ENCODE data around the gene PCGF2.

PCGF2 gene

GRCh38 chr17:38729886-38730525, 18.1 kb downstream of the PCGF2 start, which contains the start of gene CISD3:
TSS of gene CISD3 (plus strand) at chr17:38730341. CDS start at chr17:38730359, 18 bp downstream.
- peak; percentile 76 for ATAC-seq
- TF ChIP-seq ZC3H10 (CRISPR knock-in tag; IDR thresholded peaks at IDR 0.05) = peak; percentile 58; the same call in 1 of the 2 replicates
- no peak for TF ChIP-seq ISL1 (CRISPR knock-in tag; IDR thresholded peaks at IDR 0.05)
- no peak for TF ChIP-seq ZNF70 (CRISPR knock-in tag; IDR thresholded peaks at IDR 0.05)
- no peak for TF ChIP-seq CREB5 (CRISPR knock-in tag; IDR thresholded peaks at IDR 0.05; ENCODE audit: low read depth)
- peak; percentile 80; the same call in 1 of the 2 replicates for TF ChIP-seq GLIS3 (CRISPR knock-in tag; IDR thresholded peaks at IDR 0.05)
- no peak for TF ChIP-seq BACH2 (CRISPR knock-in tag; IDR thresholded peaks at IDR 0.05; ENCODE audit: borderline replicate concordance)
- peak; percentile 67; the same call in 1 of the 2 replicates for TF ChIP-seq TSHZ2 (CRISPR knock-in tag; IDR thresholded peaks at IDR 0.05)
- no peak for TF ChIP-seq POU6F1 (CRISPR knock-in tag; IDR thresholded peaks at IDR 0.05; ENCODE audit: borderline replicate concordance, low read depth)
- no peak for TF ChIP-seq CSDC2 (CRISPR knock-in tag; IDR thresholded peaks at IDR 0.05)
- TF ChIP-seq OSR1 (CRISPR knock-in tag; IDR thresholded peaks at IDR 0.05) = no peak
- TF ChIP-seq ESRRG (CRISPR knock-in tag; IDR thresholded peaks at IDR 0.05) = no peak
- no peak for TF ChIP-seq PPARA (CRISPR knock-in tag; IDR thresholded peaks at IDR 0.05; ENCODE audit: borderline replicate concordance)
- TF ChIP-seq TOX (CRISPR knock-in tag; IDR thresholded peaks at IDR 0.05; ENCODE audit: borderline replicate concordance) = no peak
- no peak for TF ChIP-seq ZFP30 (CRISPR knock-in tag; IDR thresholded peaks at IDR 0.05)
- no peak for TF ChIP-seq ZNF8 (CRISPR knock-in tag; IDR thresholded peaks at IDR 0.05)
- TF ChIP-seq SNAI2 (CRISPR knock-in tag; IDR thresholded peaks at IDR 0.05) = no peak
- no peak for TF ChIP-seq ARNTL (CRISPR knock-in tag; IDR thresholded peaks at IDR 0.05; ENCODE audit: borderline replicate concordance, low read depth)
- no peak for TF ChIP-seq TCF4 (CRISPR knock-in tag; IDR thresholded peaks at IDR 0.05; ENCODE audit: borderline replicate concordance)
- no peak for TF ChIP-seq PATZ1 (CRISPR knock-in tag; IDR thresholded peaks at IDR 0.05; ENCODE audit: borderline replicate concordance)
- TF ChIP-seq RARB (CRISPR knock-in tag; IDR thresholded peaks at IDR 0.05) = no peak
- TF ChIP-seq ZFP3 (CRISPR knock-in tag; IDR thresholded peaks at IDR 0.05) = 0 out of 2 replicates have a peak, but pooled peaks have one; percentile 41

- no peak for ATAC-seq
- TF ChIP-seq SNAI2 (CRISPR knock-in tag; IDR thresholded peaks at IDR 0.05) (no peak), ZFP3 (CRISPR knock-in tag; IDR thresholded peaks at IDR 0.05) (no peak), PATZ1 (CRISPR knock-in tag; IDR thresholded peaks at IDR 0.05; ENCODE audit: borderline replicate concordance) (no peak), CREB5 (CRISPR knock-in tag; IDR thresholded peaks at IDR 0.05; ENCODE audit: low read depth) (no peak), ARNTL (CRISPR knock-in tag; IDR thresholded peaks at IDR 0.05; ENCODE audit: borderline replicate concordance, low read depth) (no peak), ZNF565 (CRISPR knock-in tag; conservative IDR thresholded peaks at IDR 0.05; ENCODE audit: low read depth) (no peak), RARB (CRISPR knock-in tag; IDR thresholded peaks at IDR 0.05) (no peak), TCF4 (CRISPR knock-in tag; IDR thresholded peaks at IDR 0.05; ENCODE audit: borderline replicate concordance) (no peak), CSDC2 (CRISPR knock-in tag; IDR thresholded peaks at IDR 0.05) (no peak), ZNF70 (CRISPR knock-in tag; IDR thresholded peaks at IDR 0.05) (no peak), OSR1 (CRISPR knock-in tag; IDR thresholded peaks at IDR 0.05) (no peak), ZC3H10 (CRISPR knock-in tag; IDR thresholded peaks at IDR 0.05) (no peak)
Observed at GRCh38 chr17:38729368-38729885, 18.7 kb downstream of the PCGF2 start.

Data from SK-N-SH treated with all-trans-retinoic acid at 6 μM for 48 hours (cell line).